T-cell (primary cell): ENCODE data around the gene WNT1. TPM values are rescaled to one million over a fixed set of nuclear protein-coding genes. Genes with fewer than 3 reads are reported as not detected.

Experiments
- ATAC-seq, 4 experiments: fragments of 200-7000 bp in 3 of 4; fragments of 150-1000 bp in 1 of 4; cut with Tn5 transposase; replicated peaks in 1 of 4; 1 replicate in 3 of 4; 2 replicates in 1 of 4; pipeline ENCODE4 v1.10.0; 2021; ENCODE audit warnings: moderate library complexity in 3 of 4, mild to moderate bottlenecking in 2 of 4, moderate number of reproducible peaks in 1 of 4
- CTCF ChIA-PET, 2 donors: fragments of 300-600 bp; sonication (Branson Sonifier 250); formaldehyde crosslinking; loops; one replicate each; lab custom pipeline; 2022; ENCODE audit warnings: antibody characterized with exemption in 2 of 2; lab: Charles Lee
- POLR2A ChIA-PET, 2 donors: fragments of 300-600 bp; sonication (Branson Sonifier 250); formaldehyde crosslinking; loops; one replicate each; lab custom pipeline; 2022; ENCODE audit warnings: antibody characterized with exemption in 2 of 2; lab: Charles Lee
- DNase-seq, 35 experiments: peaks; one replicate each; pipeline versions ENCODE4 v3.0.0 to v3.0.0-alpha.2; 2013 to 2023
- H3K27ac ChIP-seq: one replicate; pipeline ENCODE4 v1.5.1; 2013; ENCODE audit warnings: low read length
- H3K27me3 ChIP-seq, 2 experiments: replicated peaks in 1 of 2; 1 replicate in 1 of 2; 2 replicates in 1 of 2; pipeline versions ENCODE4 v1.6.1 to v1.7.0; 2013; ENCODE audit warnings: low read length in 1 of 2, mixed read lengths in 1 of 2; ENCODE audit not compliant: control insufficient read depth in 2 of 2, insufficient read depth in 2 of 2; ENCODE audit errors: extremely low read depth in 1 of 2
- H3K36me3 ChIP-seq, 2 donors: 1 replicate in 1 of 2; 2 replicates in 1 of 2; pipeline versions ENCODE4 v1.6.1 to v1.7.0; 2013; ENCODE audit warnings: low read length in 1 of 2; ENCODE audit not compliant: control insufficient read depth in 2 of 2, insufficient read depth in 1 of 2; ENCODE audit errors: extremely low read depth in 1 of 2
- H3K4me1 ChIP-seq, 2 experiments: 1 replicate in 1 of 2; 2 replicates in 1 of 2; pipeline versions ENCODE4 v1.6.1 to v1.7.0; 2013; ENCODE audit warnings: low read length in 2 of 2, mixed read lengths in 1 of 2; ENCODE audit not compliant: insufficient read depth in 2 of 2, control insufficient read depth in 1 of 2; ENCODE audit errors: extremely low read depth in 1 of 2
- H3K4me3 ChIP-seq, 2 donors: 1 replicate in 1 of 2; 2 replicates in 1 of 2; pipeline versions ENCODE4 v1.5.1 to v1.7.0; 2013; ENCODE audit warnings: mild to moderate bottlenecking in 2 of 2, low read length in 1 of 2, moderate library complexity in 1 of 2; ENCODE audit not compliant: control insufficient read depth in 1 of 2; ENCODE audit errors: extremely low read depth in 1 of 2
- H3K9me3 ChIP-seq: 2 replicates; pipeline ENCODE4 v1.7.0; 2013
- H3K27ac Mint-ChIP-seq, 2 donors: one replicate each; pipeline ENCODE4 v1.8.0; 2020 to 2021; ENCODE audit warnings: mild to moderate bottlenecking in 2 of 2, mixed read lengths in 2 of 2
- H3K27me3 Mint-ChIP-seq, 2 donors: one replicate each; pipeline ENCODE4 v1.8.0; 2021 to 2022; ENCODE audit warnings: mixed read lengths in 2 of 2
- H3K36me3 Mint-ChIP-seq: one replicate; pipeline ENCODE4 v1.8.0; 2021; ENCODE audit warnings: mixed read lengths
- H3K4me1 Mint-ChIP-seq, 3 donors: one replicate each; pipeline ENCODE4 v1.8.0; 2020 to 2022; ENCODE audit warnings: mixed read lengths in 3 of 3, mild to moderate bottlenecking in 1 of 3
- H3K4me3 Mint-ChIP-seq, 3 donors: one replicate each; pipeline ENCODE4 v1.8.0; 2020 to 2022; ENCODE audit warnings: mild to moderate bottlenecking in 3 of 3, mixed read lengths in 3 of 3, moderate library complexity in 3 of 3
- H3K9me3 Mint-ChIP-seq, 3 donors: one replicate each; pipeline ENCODE4 v1.8.0; 2020 to 2022; ENCODE audit warnings: mixed read lengths in 3 of 3
- WGBS: methylation state at CpG from one replicate; pipeline ENCODE4 v1.1.5; 2013; ENCODE audit warnings: missing lambda C conversion rate; ENCODE audit not compliant: insufficient coverage; 5-methylcytosine and 5-hydroxymethylcytosine counted together
- total RNA-seq, 35 experiments: library from RNA in 6 of 35; stranded (reverse) in 6 of 35; fragments of 120-200 nt in 1 of 35; gene quantifications; one replicate each; pipeline versions ENCODE4 v1.2.1 to v1.2.4 and lab custom pipeline; 2013 to 2026

The WNT1 gene
- total RNA-seq, 5 donors from 2014 or later (not counting 1 experiment from before 2014, with no cell fraction given): 0.47 to 2.6 (median 0.85) TPM

GRCh38 chr12:49022558-49023178, 44.5 kb downstream of the WNT1 start:
- Histone ChIP-seq H3K27me3 (no peaks in the 10 kb centered on the region), H3K9me3 (no peaks in the 10 kb centered on the region), H3K4me1 (peaks cover 6 to 18% of the 10 kb centered on the region in 2 experiments), H3K4me3 (no peak overlapping the region), H3K36me3 (peaks cover 20 to 64% of the 10 kb centered on the region in 2 donors), H3K27ac (no peak overlapping the region)
- H3K27me3 Mint-ChIP-seq: no peaks in the 10 kb centered on the region
- 95% methylated on average over 12 of the region's 15 CpGs for WGBS
- no peak overlapping the region for H3K4me3 Mint-ChIP-seq
- DNase-seq: no peak
- ChIA-PET POLR2A (interaction anchor here in 1 of 2 donors (0.6 kb wide), 1 partner anchor 124 kb away, joined by 3 read pairs; no protein-coding TSS in a partner anchor), CTCF (no interaction called here)
- H3K36me3 Mint-ChIP-seq: peaks cover 37% of the 10 kb centered on the region
- peak overlapping the region in 1 of 2 donors; percentile 56 for H3K27ac Mint-ChIP-seq
- peaks cover 16 to 18% (median 18%) of the 10 kb centered on the region in 3 donors for H3K4me1 Mint-ChIP-seq
- no peaks in the 10 kb centered on the region for H3K9me3 Mint-ChIP-seq
- ATAC-seq: no peak

GRCh38 chr12:49023812-49024211, 45.7 kb downstream of the WNT1 start:
- H3K27ac ChIP-seq: no peak overlapping the region
- peaks cover 20 to 75% of the 10 kb centered on the region in 2 donors for H3K36me3 ChIP-seq
- H3K4me1 Mint-ChIP-seq: peaks cover 10 to 11% (median 10%) of the 10 kb centered on the region in 3 donors
- no peaks in the 10 kb centered on the region for H3K9me3 ChIP-seq
- no peaks in the 10 kb centered on the region for H3K27me3 Mint-ChIP-seq
- H3K27ac Mint-ChIP-seq: no peak overlapping the region
- ChIA-PET POLR2A (no interaction called here), CTCF (interaction anchor here in 1 of 2 donors (0.7 kb wide), 1 partner anchor 96 kb away, joined by 3 read pairs; no protein-coding TSS in a partner anchor)
- H3K9me3 Mint-ChIP-seq: no peaks in the 10 kb centered on the region
- WGBS: no CpG with 5 or more reads among the region's 2 CpGs
- no peak overlapping the region for H3K4me3 Mint-ChIP-seq
- H3K36me3 Mint-ChIP-seq: peaks cover 42% of the 10 kb centered on the region
- DNase-seq (no peak), ATAC-seq (no peak)
- no peak overlapping the region for H3K4me3 ChIP-seq
- peaks cover 6 to 12% of the 10 kb centered on the region in 2 experiments for H3K4me1 ChIP-seq
- H3K27me3 ChIP-seq: no peaks in the 10 kb centered on the region

GRCh38 chr12:49024543-49024942, 46.4 kb downstream of the WNT1 start:
- no peaks in the 10 kb centered on the region for H3K27me3 ChIP-seq
- DNase-seq: no peak
- no peak overlapping the region for H3K27ac ChIP-seq
- Mint-ChIP-seq H3K4me1 (peaks cover 5 to 6% (median 5%) of the 10 kb centered on the region in 3 donors), H3K27me3 (no peaks in the 10 kb centered on the region), H3K9me3 (no peaks in the 10 kb centered on the region), H3K27ac (no peak overlapping the region), H3K4me3 (no peak overlapping the region), H3K36me3 (peaks cover 45% of the 10 kb centered on the region)
- ChIA-PET CTCF (interaction anchor here (0.5 kb wide), 2 partner anchors 693 to 804 kb away, joined by 3 to 4 read pairs; no protein-coding TSS in a partner anchor), POLR2A (no interaction called here)
- peaks cover 20 to 82% of the 10 kb centered on the region in 2 donors for H3K36me3 ChIP-seq
- H3K4me3 ChIP-seq: no peak overlapping the region
- no peaks in the 10 kb centered on the region for H3K9me3 ChIP-seq
- H3K4me1 ChIP-seq: peaks cover 3 to 5% of the 10 kb centered on the region in 2 experiments
- WGBS: 98% methylated on average over 10 of the region's 12 CpGs
- no peak for ATAC-seq

GRCh38 chr12:49025463-49025862, 47.3 kb downstream of the WNT1 start:
- H3K27ac Mint-ChIP-seq: no peak overlapping the region
- DNase-seq (no peak), ATAC-seq (no peak)
- no peak overlapping the region for H3K4me3 Mint-ChIP-seq
- Histone ChIP-seq H3K27me3 (no peaks in the 10 kb centered on the region), H3K9me3 (no peaks in the 10 kb centered on the region), H3K36me3 (peaks cover 20 to 85% of the 10 kb centered on the region in 2 donors), H3K4me1 (no peaks in the 10 kb centered on the region), H3K4me3 (no peak overlapping the region), H3K27ac (no peak overlapping the region)
- H3K36me3 Mint-ChIP-seq: peaks cover 50% of the 10 kb centered on the region
- H3K4me1 Mint-ChIP-seq: no peaks in the 10 kb centered on the region
- ChIA-PET POLR2A (no interaction called here), CTCF (no interaction called here)
- H3K9me3 Mint-ChIP-seq: no peaks in the 10 kb centered on the region
- no peaks in the 10 kb centered on the region for H3K27me3 Mint-ChIP-seq
- WGBS: no CpG with 5 or more reads among the region's 4 CpGs

- Mint-ChIP-seq H3K36me3 (peaks cover 50% of the 10 kb centered on the region), H3K4me1 (no peaks in the 10 kb centered on the region), H3K9me3 (no peaks in the 10 kb centered on the region), H3K27ac (no peak overlapping the region), H3K4me3 (no peak overlapping the region), H3K27me3 (no peaks in the 10 kb centered on the region)
- no peak for ATAC-seq
- no peak for DNase-seq
- Histone ChIP-seq H3K27ac (no peak overlapping the region), H3K27me3 (no peaks in the 10 kb centered on the region), H3K4me1 (peaks cover 0 to 1% of the 10 kb centered on the region in 2 experiments), H3K4me3 (no peak overlapping the region), H3K36me3 (peaks cover 22 to 88% of the 10 kb centered on the region in 2 donors), H3K9me3 (no peaks in the 10 kb centered on the region)
- POLR2A ChIA-PET: no interaction called here
- CTCF ChIA-PET: no interaction called here
- 98% methylated on average over 21 of the region's 21 CpGs for WGBS
These were observed 48.0 kb downstream of the WNT1 start for GRCh38 chr12:49026101-49026500.

GRCh38 chr12:49026678-49027480, 48.8 kb downstream of the WNT1 start:
- Histone ChIP-seq H3K4me1 (peaks cover 0 to 4% of the 10 kb centered on the region in 2 experiments), H3K9me3 (no peaks in the 10 kb centered on the region), H3K27me3 (no peaks in the 10 kb centered on the region), H3K36me3 (peaks cover 23 to 84% of the 10 kb centered on the region in 2 donors), H3K27ac (no peak overlapping the region), H3K4me3 (no peak overlapping the region)
- no peak for DNase-seq
- ChIA-PET CTCF (no interaction called here), POLR2A (interaction anchor here in 1 of 2 donors (0.5 kb wide), 1 partner anchor 9 kb away, joined by 3 read pairs; no protein-coding TSS in a partner anchor)
- H3K4me3 Mint-ChIP-seq: no peak overlapping the region
- H3K9me3 Mint-ChIP-seq: no peaks in the 10 kb centered on the region
- 97% methylated on average over 19 of the region's 26 CpGs for WGBS
- ATAC-seq: no peak
- no peaks in the 10 kb centered on the region for H3K4me1 Mint-ChIP-seq
- no peak overlapping the region for H3K27ac Mint-ChIP-seq
- peaks cover 46% of the 10 kb centered on the region for H3K36me3 Mint-ChIP-seq
- H3K27me3 Mint-ChIP-seq: no peaks in the 10 kb centered on the region
